Measurements from ENCODE around the gene BTBD19.
"Not testable (repeated sequence)": the region's sequence is repeated elsewhere in the genome, so short reads cannot be mapped to it uniquely, and the experiment has no call there.

The BTBD19 gene, protein sequence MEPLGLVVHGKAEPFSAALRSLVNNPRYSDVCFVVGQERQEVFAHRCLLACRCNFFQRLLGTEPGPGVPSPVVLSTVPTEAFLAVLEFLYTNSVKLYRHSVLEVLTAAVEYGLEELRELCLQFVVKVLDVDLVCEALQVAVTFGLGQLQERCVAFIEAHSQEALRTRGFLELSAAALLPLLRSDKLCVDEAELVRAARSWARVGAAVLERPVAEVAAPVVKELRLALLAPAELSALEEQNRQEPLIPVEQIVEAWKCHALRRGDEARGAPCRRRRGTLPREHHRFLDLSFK

DNA sequence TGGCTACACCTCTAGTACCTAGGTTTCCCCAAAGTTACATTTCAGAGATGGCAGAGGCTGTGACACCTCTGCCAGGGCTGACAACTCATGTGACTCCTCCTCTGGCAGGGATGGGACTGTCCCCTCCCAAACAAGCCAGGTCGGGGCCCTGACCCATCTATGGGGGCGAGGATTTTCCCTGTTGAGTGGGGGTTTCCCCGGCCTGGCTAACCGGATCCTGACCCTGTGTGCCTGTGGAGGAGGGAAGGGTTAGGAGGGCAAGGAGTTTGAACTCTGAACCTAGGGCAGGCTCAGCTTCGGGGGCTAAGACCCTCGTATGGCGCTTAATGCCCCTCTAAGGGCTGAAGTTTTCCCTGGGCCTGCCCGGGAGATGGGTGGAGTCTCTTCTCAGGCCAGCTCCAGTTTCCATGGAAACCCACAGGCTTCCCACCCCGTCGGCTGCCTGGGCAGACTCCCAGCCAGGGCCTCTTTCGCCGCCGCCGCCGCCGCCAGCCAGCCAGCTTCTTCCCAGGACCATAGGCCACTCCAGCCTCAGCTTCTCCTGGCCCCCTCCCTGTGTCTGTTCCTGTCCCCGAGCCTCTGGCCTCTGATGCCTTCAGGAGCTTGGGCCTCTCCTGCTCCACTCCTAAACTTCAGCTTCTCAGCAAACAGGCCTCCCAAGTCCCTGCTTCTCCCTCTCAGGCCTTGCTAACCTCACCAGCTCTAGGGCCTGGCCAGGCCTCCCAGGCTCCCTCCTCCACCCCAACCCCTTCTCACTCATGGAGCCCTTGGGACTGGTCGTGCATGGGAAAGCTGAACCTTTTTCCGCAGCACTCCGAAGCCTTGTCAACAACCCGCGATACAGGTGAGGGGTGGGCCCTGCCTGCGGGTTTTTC, at the start of gene BTBD19:
TSS of gene BTBD19 (plus strand) at position 461 of the 875 bp plus-strand sequence. CDS start at position 759, 298 bp downstream.
- peaks cover 19% of the 10 kb centered on the region for H3K36me3 ChIP-seq (ENCODE audit: insufficient read depth, low read length)
- peaks cover 44% of the 10 kb centered on the region for H3K4me1 ChIP-seq (ENCODE audit: insufficient read depth, low read length)
- no peaks in the 10 kb centered on the region for H3K9me3 ChIP-seq (ENCODE audit: control insufficient read depth, insufficient read depth, low read length)
- peak within 1 kb of the TSS; percentile 39 for H3K9ac ChIP-seq (ENCODE audit: low read depth, low read length)

DNA sequence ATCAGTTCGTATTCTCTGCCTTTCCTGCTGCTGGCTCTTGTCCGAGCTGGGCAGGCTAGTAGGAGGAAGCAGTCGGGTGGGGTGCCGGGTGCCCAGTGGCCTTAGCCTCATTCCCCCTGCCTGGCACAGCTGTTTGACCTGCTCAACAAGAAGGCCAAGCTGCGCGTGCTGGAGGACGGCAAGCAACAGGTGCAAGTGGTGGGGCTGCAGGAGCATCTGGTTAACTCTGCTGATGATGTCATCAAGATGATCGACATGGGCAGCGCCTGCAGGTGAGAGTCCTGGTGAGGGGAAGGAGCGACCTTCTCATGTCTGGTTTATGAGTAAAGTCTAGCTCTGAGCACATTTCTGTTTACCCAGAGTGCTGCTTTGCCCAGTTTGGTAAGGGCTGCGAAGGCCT, 49.2 kb upstream of the BTBD19 start:
- Histone ChIP-seq H3K4me1 (ENCODE audit: insufficient read depth, low read length) (no peaks in the 10 kb centered on the region), H3K9ac (ENCODE audit: low read depth, low read length) (no peak overlapping the region), H3K9me3 (ENCODE audit: control insufficient read depth, insufficient read depth, low read length) (no peaks in the 10 kb centered on the region), H3K36me3 (ENCODE audit: insufficient read depth, low read length) (peaks cover 49% of the 10 kb centered on the region)

DNA sequence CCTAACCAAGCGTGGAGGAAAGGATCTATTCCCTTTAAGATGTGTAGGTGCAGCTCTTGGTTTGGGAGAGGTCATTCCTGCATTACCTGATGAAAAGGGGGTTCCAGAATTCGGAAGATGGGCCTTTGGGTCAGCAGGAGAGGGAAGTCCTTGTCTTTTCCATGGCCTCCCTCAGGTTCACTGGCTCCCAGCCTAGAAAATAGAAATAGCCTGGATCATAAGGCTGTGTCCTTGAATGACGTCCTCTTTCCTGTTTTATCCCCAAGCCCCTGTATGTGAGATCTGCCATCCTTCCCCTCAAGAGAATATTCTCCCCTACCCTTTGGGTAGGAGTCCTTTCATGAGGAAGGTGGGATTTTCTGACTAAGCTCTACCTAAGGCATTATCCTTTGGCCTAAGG, 47.4 kb upstream of the BTBD19 start:
- no peaks in the 10 kb centered on the region for H3K4me1 ChIP-seq (ENCODE audit: insufficient read depth, low read length)
- peaks cover 34% of the 10 kb centered on the region for H3K36me3 ChIP-seq (ENCODE audit: insufficient read depth, low read length)
- H3K9ac ChIP-seq (ENCODE audit: low read depth, low read length) = no peak overlapping the region
- no peaks in the 10 kb centered on the region for H3K9me3 ChIP-seq (ENCODE audit: control insufficient read depth, insufficient read depth, low read length)

DNA sequence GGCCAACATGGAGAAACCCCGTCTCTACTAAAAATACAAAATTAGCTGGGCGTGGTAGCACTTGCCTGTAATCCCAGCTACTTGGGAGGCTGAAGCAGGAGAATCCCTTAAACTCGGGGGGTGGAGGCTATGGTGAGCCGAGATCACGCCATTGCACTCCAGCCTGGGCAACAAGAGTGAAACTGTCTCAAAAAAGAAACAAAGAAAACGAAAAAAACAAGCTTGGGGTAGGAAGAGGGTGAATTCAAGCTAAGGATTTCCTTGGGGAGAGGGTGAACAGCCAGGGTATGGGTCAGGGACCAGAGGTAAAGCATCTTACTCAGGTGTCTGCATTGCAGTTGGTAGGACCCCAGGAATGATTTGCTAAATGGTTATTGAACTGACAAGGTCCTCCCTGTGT, 41.9 kb upstream of the BTBD19 start:
- H3K36me3 ChIP-seq (ENCODE audit: insufficient read depth, low read length); H3K9me3 ChIP-seq (ENCODE audit: control insufficient read depth, insufficient read depth, low read length); H3K9ac ChIP-seq (ENCODE audit: low read depth, low read length); H3K4me1 ChIP-seq (ENCODE audit: insufficient read depth, low read length): not testable (repeated sequence)

DNA sequence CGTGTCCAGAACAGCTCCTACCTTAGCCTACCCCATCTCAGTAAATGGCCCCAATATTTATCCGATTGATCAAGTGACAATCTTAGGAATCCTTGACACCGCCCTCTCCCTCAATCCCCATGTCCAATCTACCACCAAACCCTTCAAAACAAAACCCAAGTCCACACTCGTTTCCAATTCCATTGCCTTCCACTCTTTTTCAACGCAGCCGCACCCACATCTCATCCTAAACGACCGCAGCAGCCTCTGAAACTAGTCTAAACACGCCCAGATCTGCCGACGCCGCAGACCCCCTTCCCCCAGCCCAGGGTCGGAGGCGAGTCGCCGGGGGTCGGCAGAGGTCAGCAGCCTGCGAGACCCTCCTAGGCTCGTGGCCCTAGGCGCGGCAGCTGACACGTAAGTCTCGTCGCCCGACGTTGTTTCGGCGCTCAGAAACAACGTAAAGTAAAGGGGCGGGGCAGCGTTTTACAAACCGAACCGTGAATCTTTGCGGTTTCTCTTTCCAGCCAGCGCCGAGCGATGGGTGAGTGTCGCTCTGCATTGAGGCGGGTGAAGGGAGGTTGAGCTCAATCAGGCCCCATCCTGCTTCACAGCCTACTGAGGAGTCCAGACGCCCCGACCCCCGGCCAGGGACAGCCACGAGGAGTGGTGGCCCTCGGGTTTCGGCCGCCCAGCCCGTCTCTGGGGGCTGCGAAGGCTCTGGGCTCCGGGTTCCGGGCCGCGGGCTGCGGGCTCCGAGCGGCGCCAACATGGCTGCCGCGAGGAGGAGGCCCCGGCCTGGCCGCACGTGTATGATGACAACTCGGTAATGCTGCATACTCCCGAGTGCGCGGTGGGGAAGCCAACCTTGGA, 33.0 kb upstream of the BTBD19 start, which contains the start of gene RPS8:
TSS of gene RPS8 (plus strand) at position 463 of the 852 bp plus-strand sequence. CDS start at position 520, 57 bp downstream.
- peak within 1 kb of the TSS; percentile 80 for H3K9ac ChIP-seq (ENCODE audit: low read depth, low read length)
- no peaks in the 10 kb centered on the region for H3K9me3 ChIP-seq (ENCODE audit: control insufficient read depth, insufficient read depth, low read length)
- H3K4me1 ChIP-seq (ENCODE audit: insufficient read depth, low read length) = no peaks in the 10 kb centered on the region; the same call in 1 of the 2 replicates
- H3K36me3 ChIP-seq (ENCODE audit: insufficient read depth, low read length) = peaks cover 33% of the 10 kb centered on the region

DNA sequence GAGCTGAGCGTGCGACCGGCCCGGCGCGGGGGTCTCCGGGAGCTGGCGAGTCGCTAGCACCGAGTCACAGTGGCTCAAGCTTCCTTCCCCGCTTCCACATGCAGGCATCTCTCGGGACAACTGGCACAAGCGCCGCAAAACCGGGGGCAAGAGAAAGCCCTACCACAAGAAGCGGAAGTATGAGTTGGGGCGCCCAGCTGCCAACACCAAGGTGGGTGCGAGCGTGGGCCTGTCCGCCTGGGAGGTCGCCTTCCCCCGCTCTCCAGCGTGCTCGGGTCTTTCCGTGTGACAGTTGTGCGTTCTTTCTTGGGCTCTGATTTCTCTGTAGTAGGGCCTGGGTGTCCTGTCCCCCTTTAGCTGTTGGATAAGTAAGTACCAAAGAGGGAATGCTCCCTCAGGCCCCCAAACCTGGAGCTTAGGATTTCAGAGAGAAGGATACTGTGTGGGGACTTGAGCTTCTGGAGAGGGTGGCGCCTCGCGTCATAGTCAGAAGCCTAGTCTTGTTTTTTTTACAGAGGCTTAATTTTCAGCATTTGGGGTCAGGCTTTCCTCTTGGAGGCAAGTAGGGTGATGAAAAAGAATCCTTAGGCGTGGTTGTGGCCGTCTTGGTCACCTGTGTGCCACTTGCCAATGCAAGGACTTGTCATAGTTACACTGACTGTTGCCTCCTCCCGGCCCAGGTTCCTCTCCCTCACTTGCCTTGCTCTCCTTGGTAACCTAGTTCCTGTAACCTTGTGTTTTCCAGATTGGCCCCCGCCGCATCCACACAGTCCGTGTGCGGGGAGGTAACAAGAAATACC, 32.2 kb upstream of the BTBD19 start:
- Histone ChIP-seq H3K9me3 (ENCODE audit: control insufficient read depth, insufficient read depth, low read length) (no peaks in the 10 kb centered on the region), H3K9ac (ENCODE audit: low read depth, low read length) (peak overlapping the region; percentile 80), H3K36me3 (ENCODE audit: insufficient read depth, low read length) (peaks cover 33% of the 10 kb centered on the region), H3K4me1 (ENCODE audit: insufficient read depth, low read length) (no peaks in the 10 kb centered on the region; the same call in 1 of the 2 replicates)

DNA sequence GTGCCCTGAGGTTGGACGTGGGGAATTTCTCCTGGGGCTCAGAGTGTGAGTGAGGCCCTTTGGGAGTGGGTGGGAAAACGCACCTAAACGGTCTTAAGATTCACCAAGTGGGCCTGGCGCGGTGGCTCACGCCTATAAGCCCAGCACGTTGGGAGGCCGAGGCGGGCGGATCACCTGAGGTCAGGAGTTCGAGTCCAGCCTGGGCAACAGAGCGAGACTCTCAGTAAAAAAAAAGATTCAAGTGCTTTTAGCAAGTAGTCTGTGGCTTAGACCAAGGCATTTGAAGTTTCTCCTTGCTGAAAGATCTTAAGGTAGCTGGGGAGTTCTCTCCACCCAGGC, 31.6 kb upstream of the BTBD19 start:
- Histone ChIP-seq H3K36me3 (ENCODE audit: insufficient read depth, low read length) (peaks cover 33% of the 10 kb centered on the region), H3K9me3 (ENCODE audit: control insufficient read depth, insufficient read depth, low read length) (no peaks in the 10 kb centered on the region), H3K9ac (ENCODE audit: low read depth, low read length) (peak overlapping the region; percentile 80), H3K4me1 (ENCODE audit: insufficient read depth, low read length) (no peaks in the 10 kb centered on the region; the same call in 1 of the 2 replicates)

DNA sequence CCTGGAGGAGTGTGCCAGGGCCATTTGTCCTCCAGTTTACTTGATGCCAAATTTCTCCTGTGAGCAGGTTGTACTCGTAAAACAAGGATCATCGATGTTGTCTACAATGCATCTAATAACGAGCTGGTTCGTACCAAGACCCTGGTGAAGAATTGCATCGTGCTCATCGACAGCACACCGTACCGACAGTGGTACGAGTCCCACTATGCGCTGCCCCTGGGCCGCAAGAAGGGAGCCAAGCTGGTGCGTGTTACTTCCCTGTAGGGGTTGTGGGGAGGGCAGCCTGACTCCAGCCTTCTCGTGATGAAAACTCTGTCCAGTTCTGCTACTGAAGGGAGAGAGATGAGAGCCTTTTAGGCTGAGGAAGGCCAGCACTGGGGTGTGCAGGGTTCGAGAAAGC, 30.8 kb upstream of the BTBD19 start:
- peaks cover 33% of the 10 kb centered on the region for H3K36me3 ChIP-seq (ENCODE audit: insufficient read depth, low read length)
- H3K9ac ChIP-seq (ENCODE audit: low read depth, low read length) = no peak overlapping the region
- H3K9me3 ChIP-seq (ENCODE audit: control insufficient read depth, insufficient read depth, low read length) = no peaks in the 10 kb centered on the region
- H3K4me1 ChIP-seq (ENCODE audit: insufficient read depth, low read length) = no peaks in the 10 kb centered on the region; the same call in 1 of the 2 replicates

DNA sequence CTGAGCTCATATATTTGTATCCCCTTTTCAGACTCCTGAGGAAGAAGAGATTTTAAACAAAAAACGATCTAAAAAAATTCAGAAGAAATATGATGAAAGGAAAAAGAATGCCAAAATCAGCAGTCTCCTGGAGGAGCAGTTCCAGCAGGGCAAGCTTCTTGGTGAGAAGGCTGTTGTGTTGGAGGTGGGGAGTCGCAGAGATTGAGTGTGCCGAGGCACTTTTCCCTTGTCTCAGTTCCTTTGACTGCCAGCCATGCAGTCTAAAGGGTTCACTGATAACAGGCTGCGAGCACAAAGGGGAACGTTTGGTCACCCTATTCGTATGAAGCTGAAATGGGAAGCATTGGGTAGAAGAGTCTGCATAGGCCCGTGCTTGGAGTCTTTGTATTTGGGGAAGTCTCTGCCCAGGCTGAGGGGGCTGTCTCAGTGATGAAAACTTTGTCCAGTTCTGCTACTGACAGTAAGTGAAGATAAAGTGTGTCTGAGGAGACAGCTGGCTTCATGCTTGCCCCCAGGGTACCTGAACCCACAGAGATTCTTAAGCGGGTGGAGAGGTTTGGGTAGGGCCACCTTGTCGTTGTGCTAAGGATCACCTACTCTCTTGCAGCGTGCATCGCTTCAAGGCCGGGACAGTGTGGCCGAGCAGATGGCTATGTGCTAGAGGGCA, 30.2 kb upstream of the BTBD19 start:
- H3K9me3 ChIP-seq (ENCODE audit: control insufficient read depth, insufficient read depth, low read length) = no peaks in the 10 kb centered on the region
- H3K9ac ChIP-seq (ENCODE audit: low read depth, low read length) = no peak overlapping the region
- H3K36me3 ChIP-seq (ENCODE audit: insufficient read depth, low read length) = peaks cover 33% of the 10 kb centered on the region

DNA sequence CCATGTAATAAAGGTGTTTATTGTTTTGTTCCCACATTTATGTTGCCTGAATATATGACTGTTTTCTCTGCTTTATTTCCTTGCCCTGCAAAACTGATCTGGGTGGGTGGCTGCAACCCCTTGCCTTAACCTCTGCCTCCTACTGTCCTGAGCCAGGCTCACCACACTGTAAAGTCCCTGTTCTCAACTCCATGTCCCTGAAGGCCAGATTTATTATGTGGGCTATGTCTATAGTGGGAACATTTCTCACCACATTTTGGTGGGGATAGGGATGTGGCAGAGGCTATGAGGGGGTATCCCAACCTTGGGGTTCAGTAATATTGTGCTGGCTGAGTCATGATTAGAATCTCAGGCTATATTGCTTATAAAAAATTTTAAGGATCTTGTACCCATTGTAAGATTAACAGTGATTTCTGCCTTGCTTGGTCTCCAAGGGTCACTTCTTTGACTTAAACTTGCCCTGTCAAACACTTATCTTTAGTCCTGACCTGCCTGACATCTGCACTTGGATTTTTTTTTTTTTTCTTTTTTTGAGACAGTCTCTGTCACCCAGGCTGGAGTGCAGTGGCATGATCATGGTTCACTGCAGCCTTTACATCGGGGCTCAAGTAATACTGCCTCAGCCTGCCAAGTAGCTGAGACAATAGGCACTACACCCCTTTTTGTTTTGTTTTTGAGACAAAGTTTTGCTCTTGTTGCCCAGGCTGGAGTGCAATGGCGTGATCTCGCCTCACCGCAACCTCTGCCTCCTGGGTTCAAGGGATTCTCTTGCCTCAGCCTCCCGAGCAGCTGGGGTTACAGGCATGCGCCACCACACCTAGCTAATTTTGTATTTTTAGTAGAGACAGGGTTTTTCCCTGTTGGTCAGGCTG, 29.4 kb upstream of the BTBD19 start:
- Histone ChIP-seq H3K4me1 (ENCODE audit: insufficient read depth, low read length) (peaks cover 5% of the 10 kb centered on the region), H3K9me3 (ENCODE audit: control insufficient read depth, insufficient read depth, low read length) (no peaks in the 10 kb centered on the region), H3K36me3 (ENCODE audit: insufficient read depth, low read length) (peaks cover 33% of the 10 kb centered on the region), H3K9ac (ENCODE audit: low read depth, low read length) (no peak overlapping the region)

More for the DNA sequence above, 30.2 kb upstream of the BTBD19 start:
- no peaks in the 10 kb centered on the region; the same call in 1 of the 2 replicates for H3K4me1 ChIP-seq (ENCODE audit: insufficient read depth, low read length)

DNA sequence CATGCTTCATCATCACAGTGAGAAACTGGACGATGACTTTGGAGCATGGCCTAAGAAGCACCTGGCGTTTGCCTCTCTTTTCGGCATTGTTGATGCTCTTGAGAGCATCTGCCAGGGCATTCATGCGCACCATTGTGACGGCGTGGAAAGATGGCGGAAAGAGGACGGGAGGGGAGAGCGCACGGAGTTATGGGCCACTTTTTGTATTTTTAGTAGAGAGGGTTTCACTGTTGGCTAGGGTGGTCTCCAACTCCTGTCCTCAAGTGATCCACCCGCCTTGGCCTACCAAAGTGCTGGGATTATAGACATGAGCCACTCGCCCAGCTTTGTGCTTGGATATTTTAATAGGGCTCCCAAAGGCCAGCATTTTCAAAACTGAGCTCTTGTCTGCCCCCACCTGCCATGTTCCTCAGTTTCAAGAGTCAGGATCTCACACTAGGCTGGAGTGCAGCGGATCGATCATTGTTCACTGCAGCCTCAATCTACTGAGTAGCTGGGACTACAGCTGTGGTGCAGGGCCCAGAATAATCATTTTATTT, 27.7 kb upstream of the BTBD19 start:
- Histone ChIP-seq H3K9ac (ENCODE audit: low read depth, low read length) (no peak overlapping the region), H3K4me1 (ENCODE audit: insufficient read depth, low read length) (peaks cover 12% of the 10 kb centered on the region), H3K9me3 (ENCODE audit: control insufficient read depth, insufficient read depth, low read length) (no peaks in the 10 kb centered on the region), H3K36me3 (ENCODE audit: insufficient read depth, low read length) (peaks cover 33% of the 10 kb centered on the region)

DNA sequence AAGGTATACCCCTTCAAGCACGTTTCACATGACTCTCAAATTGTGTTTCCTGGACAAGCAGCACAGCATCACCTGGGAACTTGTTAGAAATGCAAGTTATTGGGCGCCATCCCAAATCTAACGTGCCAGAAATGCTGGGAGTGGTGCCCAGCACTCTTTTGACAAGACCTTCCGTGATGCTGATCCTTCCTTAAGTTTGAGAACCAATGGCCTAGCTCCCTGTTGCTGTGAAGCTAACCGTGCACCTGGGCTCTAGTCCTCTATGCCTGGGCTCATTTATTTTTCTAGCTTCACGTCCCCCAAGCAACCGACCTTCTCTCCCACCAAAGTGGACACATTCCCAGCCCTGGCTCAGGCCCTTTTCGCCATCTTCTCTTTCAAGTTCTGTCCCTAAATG, 24.6 kb upstream of the BTBD19 start:
- Histone ChIP-seq H3K36me3 (ENCODE audit: insufficient read depth, low read length) (peaks cover 5% of the 10 kb centered on the region), H3K4me1 (ENCODE audit: insufficient read depth, low read length) (peaks cover 21% of the 10 kb centered on the region), H3K9me3 (ENCODE audit: control insufficient read depth, insufficient read depth, low read length) (no peaks in the 10 kb centered on the region), H3K9ac (ENCODE audit: low read depth, low read length) (peak overlapping the region; percentile 58)

All from ES-I3 (cell line).